ENCODE data around the gene ANXA11. TPM values are rescaled to one million over a fixed set of nuclear protein-coding genes. Genes with fewer than 3 reads are reported as not detected.

ANXA11 gene
- total RNA-seq, 1 experiment from 2014 or later, result 181 TPM

DNA sequence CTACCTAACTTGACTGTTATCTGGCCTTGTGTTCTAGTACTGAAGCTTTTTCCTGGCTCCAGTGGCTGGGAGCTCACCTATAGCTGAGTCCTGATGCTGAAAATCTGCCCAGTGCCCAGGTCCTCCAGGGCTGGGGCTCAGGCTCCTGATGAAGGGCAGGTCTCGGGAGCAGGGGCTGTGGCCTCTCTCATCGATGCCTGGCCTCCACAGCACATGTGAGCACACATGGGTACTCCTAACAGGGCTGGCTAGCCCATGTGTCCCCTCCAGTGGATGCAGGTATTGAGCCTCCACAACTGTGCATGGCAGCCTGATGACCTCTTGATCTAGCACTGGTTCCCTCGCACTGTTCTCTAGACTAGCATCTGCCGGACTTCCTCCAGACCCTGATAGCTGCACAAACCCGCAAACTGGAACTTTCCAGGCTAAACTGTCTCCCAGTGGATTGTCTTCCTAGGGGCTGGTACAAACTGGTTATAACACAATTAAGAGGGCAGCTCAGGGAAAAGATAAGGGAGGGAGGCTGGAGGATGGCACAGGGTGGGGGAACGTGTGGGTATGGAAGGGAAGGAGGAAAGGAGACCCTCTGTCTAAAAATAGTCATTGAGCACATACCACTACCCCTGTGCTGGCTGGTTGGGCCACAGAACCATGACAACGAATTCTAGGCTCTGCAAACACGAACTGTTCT, 37.7 kb downstream of the ANXA11 start:
- Histone ChIP-seq H3K27ac (ENCODE audit: low read depth, low read length) (no peak overlapping the region), H3K9ac (ENCODE audit: low read length) (no peak overlapping the region), H3K9me3 (ENCODE audit: control insufficient read depth in 1 of 2, insufficient read depth in 1 of 2, low read depth in 1 of 2, low read length in 2 of 2) (no peaks in the 10 kb centered on the region), H3K4me2 (ENCODE audit: low read length) (no peak overlapping the region), H2AFZ (ENCODE audit: low read depth, low read length, poor library complexity, severe bottlenecking) (no peak overlapping the region), H3K4me3 (replicated peaks in 1 of 2; ENCODE audit: low read depth in 1 of 2, low read length in 2 of 2) (no peak overlapping the region), H3K79me2 (ENCODE audit: insufficient read depth, low read length) (peaks cover 71% of the 10 kb centered on the region), H3K9me2 (ENCODE audit: insufficient read depth) (no peaks in the 10 kb centered on the region), H3K27me3 (ENCODE audit: insufficient read depth, low read length) (no peaks in the 10 kb centered on the region), H3K4me1 (ENCODE audit: control insufficient read depth in 1 of 2, insufficient read depth in 2 of 2, low read length in 2 of 2) (peaks cover 10 to 50% of the 10 kb centered on the region in 2 experiments; a peak in 2 of 4 replicates), H4K20me1 (ENCODE audit: insufficient read depth) (peaks cover 3% of the 10 kb centered on the region; the same call in 1 of the 2 replicates), H3K36me3 (ENCODE audit: control insufficient read depth in 1 of 2, insufficient read depth in 2 of 2, low read length in 2 of 2) (peaks cover 0 to 42% of the 10 kb centered on the region in 2 experiments; a peak in 3 of 4 replicates)
- RAD21 ChIA-PET (ENCODE audit: low non-redundant PET in 1 of 2, low total read pairs in 2 of 2, uncharacterized antibody in 2 of 2, unreplicated experiment in 2 of 2), result no interaction called here
- CTCF ChIA-PET, result no interaction called here
- no TSS peak for BruUV-seq (replicated peaks)
- POLR2A ChIA-PET, result no interaction called here
- DNase-seq (ENCODE audit: low read depth, low spot score) (no peak), ATAC-seq (no peak)
- TF ChIP-seq ZFX (IDR thresholded peaks at IDR 0.05) (no peak), POLR2AphosphoS5 (IDR thresholded peaks at IDR 0.05; ENCODE audit: low read depth, low read length) (no peak), CBX3 (IDR thresholded peaks at IDR 0.05; ENCODE audit: low read depth) (no peak), ZNF274 (IDR thresholded peaks at IDR 0.05; ENCODE audit: low read depth, low read length) (no peak), RAD21 (IDR thresholded peaks at IDR 0.05; ENCODE audit: low read depth) (no peak), TCF7L2 (IDR thresholded peaks at IDR 0.05; ENCODE audit: borderline replicate concordance, extremely low read depth, insufficient read depth, insufficient read length) (no peak), POLR2A (IDR thresholded peaks at IDR 0.05; ENCODE audit: borderline replicate concordance, extremely low read depth, insufficient read depth, insufficient read length) (no peak), CTCF (IDR thresholded peaks at IDR 0.05 in 2 of 3, conservative IDR thresholded peaks at IDR 0.05 in 1 of 3; ENCODE audit: borderline replicate concordance in 1 of 3, insufficient read depth in 1 of 3, low read depth in 2 of 3, low read length in 2 of 3) (no peak)
- TF ChIP-seq, protein P1, sequence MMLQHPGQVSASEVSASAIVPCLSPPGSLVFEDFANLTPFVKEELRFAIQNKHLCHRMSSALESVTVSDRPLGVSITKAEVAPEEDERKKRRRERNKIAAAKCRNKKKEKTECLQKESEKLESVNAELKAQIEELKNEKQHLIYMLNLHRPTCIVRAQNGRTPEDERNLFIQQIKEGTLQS (IDR thresholded peaks at IDR 0.05), result no peak
- intact Hi-C loops (cut with micrococcal nuclease), result no loop called here

Data from HCT116 (cell line).